OCI-LY1 (cell line): ENCODE results near the gene GRIP1.

ENCODE experiments used
- H2AFZ ChIP-seq: fragments of 200-600 bp; sonication (generic), shearing (Covaris generic); 2 replicates; pipeline ENCODE4 v1.6.0; 2014; ENCODE audit warnings: antibody characterized with exemption, mild to moderate bottlenecking, low read length
- H3F3A ChIP-seq: fragments of 200-600 bp; sonication (generic), shearing (Covaris generic); 2 replicates; pipeline ENCODE4 v1.6.0; 2014; ENCODE audit warnings: mild to moderate bottlenecking, antibody characterized with exemption, low read length, moderate library complexity; ENCODE audit not compliant: insufficient read depth
- H3K27ac ChIP-seq: fragments of 200-600 bp; sonication (generic); 2 replicates; pipeline ENCODE4 v1.5.1; 2014; ENCODE audit warnings: low read length, mixed run types, mild to moderate bottlenecking, low read depth; ENCODE audit not compliant: poor library complexity, severe bottlenecking
- H3K27me3 ChIP-seq: fragments of 200-600 bp; sonication (generic); 2 replicates; pipeline ENCODE4 v1.6.0; 2014; ENCODE audit warnings: antibody characterized with exemption, mild to moderate bottlenecking, low read length, moderate library complexity; ENCODE audit not compliant: insufficient read depth
- H3K36me3 ChIP-seq: fragments of 200-600 bp; sonication (generic); 2 replicates; pipeline ENCODE4 v1.6.1; 2014; ENCODE audit warnings: mild to moderate bottlenecking, antibody characterized with exemption, low read length, moderate library complexity, mixed read lengths; ENCODE audit not compliant: insufficient read depth
- H3K4me1 ChIP-seq: fragments of 200-600 bp; sonication (generic); 2 replicates; pipeline ENCODE4 v1.5.1; 2014; ENCODE audit warnings: mild to moderate bottlenecking, low read length, moderate library complexity; ENCODE audit not compliant: insufficient read depth, severe bottlenecking
- H3K4me2 ChIP-seq: fragments of 200-600 bp; sonication (generic), shearing (Covaris generic); 2 replicates; pipeline ENCODE4 v1.6.1; 2014; ENCODE audit warnings: low read length
- H3K4me3 ChIP-seq: fragments of 200-600 bp; sonication (generic); 2 replicates; pipeline ENCODE4 v1.5.1; 2014; ENCODE audit warnings: low read length, low read depth, mild to moderate bottlenecking, mixed read lengths; ENCODE audit not compliant: poor library complexity, severe bottlenecking
- H3K79me2 ChIP-seq: fragments of 200-600 bp; shearing (Covaris generic); 2 replicates; pipeline ENCODE4 v1.6.1; 2016; ENCODE audit warnings: mixed run types, low read length, mixed read lengths; ENCODE audit not compliant: insufficient read depth
- H3K9ac ChIP-seq: fragments of 200-600 bp; sonication (generic), shearing (Covaris generic); 2 replicates; pipeline ENCODE4 v1.6.1; 2014; ENCODE audit warnings: mild to moderate bottlenecking, low read length, mixed read lengths
- H3K9me2 ChIP-seq: fragments of 200-600 bp; sonication (generic), shearing (Covaris generic); 2 replicates; pipeline ENCODE4 v1.6.1; 2014; ENCODE audit warnings: low read depth, mild to moderate bottlenecking, low read length, mixed read lengths
- H3K9me3 ChIP-seq: fragments of 200-600 bp; shearing (Covaris generic); 2 replicates; pipeline ENCODE4 v1.6.1; 2014; ENCODE audit warnings: low read length, mixed read lengths
- H4K20me1 ChIP-seq: fragments of 200-600 bp; sonication (generic), shearing (Covaris generic); 2 replicates; pipeline ENCODE4 v1.6.0; 2016; ENCODE audit warnings: mild to moderate bottlenecking, low read length; ENCODE audit not compliant: insufficient read depth
- CTCF ChIP-seq: fragments of 200-600 bp; sonication (generic), shearing (Covaris generic); IDR thresholded peaks from 2 replicates; pipeline ENCODE4 v1.5.1; 2017; ENCODE audit warnings: mild to moderate bottlenecking, antibody characterized with exemption, low read length, moderate library complexity, mixed read lengths
- EZH2 ChIP-seq: fragments of 200-600 bp; sonication (generic), shearing (Covaris generic); IDR thresholded peaks from 2 replicates; pipeline ENCODE4 v1.8.0; 2017; ENCODE audit warnings: borderline replicate concordance, mixed run types, mild to moderate bottlenecking, antibody characterized with exemption, low read length, moderate library complexity, mixed read lengths

Gene GRIP1

GRCh38 chr12:66698558-66698957, 19.7 kb upstream of the GRIP1 start:
- Histone ChIP-seq H3K27me3 (no peaks in the 10 kb centered on the region; the same call in 1 of the 2 replicates), H3F3A (no peaks in the 10 kb centered on the region), H3K4me1 (peaks cover 11% of the 10 kb centered on the region), H3K27ac (no peak overlapping the region), H3K4me2 (no peak overlapping the region), H4K20me1 (no peaks in the 10 kb centered on the region), H3K79me2 (no peaks in the 10 kb centered on the region), H3K9me2 (no peaks in the 10 kb centered on the region), H2AFZ (no peak overlapping the region), H3K4me3 (no peak overlapping the region), H3K36me3 (no peaks in the 10 kb centered on the region), H3K9me3 (no peaks in the 10 kb centered on the region), H3K9ac (no peak overlapping the region)
- TF ChIP-seq EZH2 = no peak
- TF ChIP-seq CTCF = no peak

- Histone ChIP-seq H3F3A (no peaks in the 10 kb centered on the region), H3K4me2 (no peak overlapping the region), H3K27ac (no peak overlapping the region), H3K4me1 (peaks cover 23% of the 10 kb centered on the region), H3K36me3 (no peaks in the 10 kb centered on the region), H2AFZ (no peak overlapping the region), H3K9ac (no peak overlapping the region), H3K4me3 (no peak overlapping the region), H3K9me2 (no peaks in the 10 kb centered on the region), H3K27me3 (no peaks in the 10 kb centered on the region; the same call in 1 of the 2 replicates), H3K9me3 (no peaks in the 10 kb centered on the region), H4K20me1 (no peaks in the 10 kb centered on the region), H3K79me2 (no peaks in the 10 kb centered on the region)
- TF ChIP-seq EZH2 = no peak
- TF ChIP-seq CTCF = no peak
These were observed 18.5 kb upstream of the GRIP1 start for GRCh38 chr12:66697404-66697803.

GRCh38 chr12:66694666-66695613, 16.1 kb upstream of the GRIP1 start:
- Histone ChIP-seq H3K4me3 (no peak overlapping the region), H3K27me3 (no peaks in the 10 kb centered on the region; the same call in 1 of the 2 replicates), H4K20me1 (no peaks in the 10 kb centered on the region), H3F3A (no peaks in the 10 kb centered on the region), H3K27ac (no peak overlapping the region), H3K4me2 (no peak overlapping the region), H3K79me2 (no peaks in the 10 kb centered on the region), H3K36me3 (no peaks in the 10 kb centered on the region), H3K9me2 (no peaks in the 10 kb centered on the region), H3K9me3 (no peaks in the 10 kb centered on the region), H2AFZ (no peak overlapping the region), H3K9ac (no peak overlapping the region), H3K4me1 (peaks cover 31% of the 10 kb centered on the region)
- no peak for TF ChIP-seq CTCF
